Glutamatergic neuron (in vitro differentiated cells): ENCODE measurements around the gene ELL2. TPM values are rescaled to one million over a fixed set of nuclear protein-coding genes. Genes with fewer than 3 reads are reported as not detected.

Source experiments
- DNase-seq: peaks from one replicate; pipeline ENCODE4 v3.0.0; 2022
- H3K27ac Mint-ChIP-seq: one replicate; pipeline ENCODE4 v1.8.0; 2020; ENCODE audit warnings: mild to moderate bottlenecking, mixed read lengths, inconsistent platforms; ENCODE audit not compliant: unreplicated experiment
- H3K27me3 Mint-ChIP-seq: one replicate; pipeline ENCODE4 v1.8.0; 2020; ENCODE audit warnings: mild to moderate bottlenecking, moderate library complexity, mixed read lengths, inconsistent platforms; ENCODE audit not compliant: unreplicated experiment
- H3K36me3 Mint-ChIP-seq: one replicate; pipeline ENCODE4 v1.8.0; 2020; ENCODE audit warnings: mild to moderate bottlenecking, mixed read lengths, inconsistent platforms; ENCODE audit not compliant: unreplicated experiment
- H3K4me1 Mint-ChIP-seq: one replicate; pipeline ENCODE4 v1.8.0; 2020; ENCODE audit warnings: mild to moderate bottlenecking, low read depth, mixed read lengths, inconsistent platforms; ENCODE audit not compliant: unreplicated experiment
- H3K4me3 Mint-ChIP-seq: one replicate; pipeline ENCODE4 v1.8.0; 2020; ENCODE audit warnings: mild to moderate bottlenecking, mixed read lengths, inconsistent platforms; ENCODE audit not compliant: unreplicated experiment
- H3K9me3 Mint-ChIP-seq: one replicate; pipeline ENCODE4 v1.8.0; 2020; ENCODE audit warnings: mild to moderate bottlenecking, moderate library complexity, mixed read lengths, inconsistent platforms; ENCODE audit not compliant: unreplicated experiment
- total RNA-seq: library from RNA; stranded (reverse); fragmentation: NEBNext Ultra II Directional; extraction: Animal tissue kit (Norgen Biotek cat#: 25700); gene quantifications from one replicate; pipeline ENCODE4 v1.2.1, GENCODE V29; 2021; ENCODE audit not compliant: unreplicated experiment
- TF ChIP-seq, protein P1 (sequence below): fragments of 200-600 bp; sonication (generic); IDR thresholded peaks from one replicate; pipeline ENCODE4 v1.5.0; 2021; ENCODE audit not compliant: partially characterized antibody, unreplicated experiment

The ELL2 gene
- total RNA-seq, 1 donor from 2014 or later, result 97.0 TPM

DNA sequence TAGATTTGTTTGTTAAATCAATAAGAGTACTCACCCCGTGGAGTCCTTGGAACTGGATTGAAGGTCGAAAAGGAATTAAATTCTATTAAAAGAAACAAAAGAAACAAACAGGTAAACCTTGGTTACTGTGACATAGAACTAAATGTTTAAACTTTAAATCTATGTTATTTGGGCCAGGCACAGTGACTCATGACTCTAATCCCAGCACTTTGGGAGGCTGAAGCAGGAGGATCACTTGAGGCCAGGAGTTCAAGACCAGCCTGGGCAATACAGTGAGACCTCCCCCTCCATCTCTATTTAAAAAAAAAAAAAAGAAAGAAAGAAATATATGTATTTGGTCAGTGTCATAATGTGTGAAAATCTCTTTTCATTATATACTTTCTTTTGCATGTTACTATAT, 18.7 kb downstream of the ELL2 start:
- H3K9me3 Mint-ChIP-seq, result no peaks in the 10 kb centered on the region
- TF ChIP-seq, protein P1, sequence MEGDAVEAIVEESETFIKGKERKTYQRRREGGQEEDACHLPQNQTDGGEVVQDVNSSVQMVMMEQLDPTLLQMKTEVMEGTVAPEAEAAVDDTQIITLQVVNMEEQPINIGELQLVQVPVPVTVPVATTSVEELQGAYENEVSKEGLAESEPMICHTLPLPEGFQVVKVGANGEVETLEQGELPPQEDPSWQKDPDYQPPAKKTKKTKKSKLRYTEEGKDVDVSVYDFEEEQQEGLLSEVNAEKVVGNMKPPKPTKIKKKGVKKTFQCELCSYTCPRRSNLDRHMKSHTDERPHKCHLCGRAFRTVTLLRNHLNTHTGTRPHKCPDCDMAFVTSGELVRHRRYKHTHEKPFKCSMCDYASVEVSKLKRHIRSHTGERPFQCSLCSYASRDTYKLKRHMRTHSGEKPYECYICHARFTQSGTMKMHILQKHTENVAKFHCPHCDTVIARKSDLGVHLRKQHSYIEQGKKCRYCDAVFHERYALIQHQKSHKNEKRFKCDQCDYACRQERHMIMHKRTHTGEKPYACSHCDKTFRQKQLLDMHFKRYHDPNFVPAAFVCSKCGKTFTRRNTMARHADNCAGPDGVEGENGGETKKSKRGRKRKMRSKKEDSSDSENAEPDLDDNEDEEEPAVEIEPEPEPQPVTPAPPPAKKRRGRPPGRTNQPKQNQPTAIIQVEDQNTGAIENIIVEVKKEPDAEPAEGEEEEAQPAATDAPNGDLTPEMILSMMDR, result no peak
- no peaks in the 10 kb centered on the region for H3K27me3 Mint-ChIP-seq
- H3K36me3 Mint-ChIP-seq, result no peaks in the 10 kb centered on the region
- no peak overlapping the region for H3K4me3 Mint-ChIP-seq
- no peak for DNase-seq
- peaks cover 36% of the 10 kb centered on the region for H3K4me1 Mint-ChIP-seq
- no peak overlapping the region for H3K27ac Mint-ChIP-seq

DNA sequence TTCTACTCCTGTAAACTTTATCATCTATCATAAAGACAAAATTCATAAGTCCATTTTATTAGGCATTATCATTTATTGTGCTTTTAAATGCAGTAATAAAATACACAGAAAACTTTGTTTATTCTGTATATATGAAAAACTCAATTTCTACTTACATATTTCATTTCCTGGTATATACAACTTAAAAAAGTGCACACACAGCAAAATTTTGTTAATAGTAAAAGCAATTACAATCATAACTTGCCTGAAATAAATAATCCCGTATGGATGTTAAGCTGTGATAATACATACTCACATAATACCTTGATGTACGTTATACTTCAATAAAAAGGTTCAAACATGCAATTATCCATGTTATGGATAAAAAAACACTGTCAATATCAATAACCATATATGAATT, 19.2 kb downstream of the ELL2 start:
- TF ChIP-seq, protein P1, result no peak
- H3K4me3 Mint-ChIP-seq, result no peak overlapping the region
- H3K4me1 Mint-ChIP-seq, result peaks cover 36% of the 10 kb centered on the region
- H3K27ac Mint-ChIP-seq, result no peak overlapping the region
- H3K9me3 Mint-ChIP-seq, result no peaks in the 10 kb centered on the region
- no peaks in the 10 kb centered on the region for H3K36me3 Mint-ChIP-seq
- no peaks in the 10 kb centered on the region for H3K27me3 Mint-ChIP-seq
- no peak for DNase-seq

DNA sequence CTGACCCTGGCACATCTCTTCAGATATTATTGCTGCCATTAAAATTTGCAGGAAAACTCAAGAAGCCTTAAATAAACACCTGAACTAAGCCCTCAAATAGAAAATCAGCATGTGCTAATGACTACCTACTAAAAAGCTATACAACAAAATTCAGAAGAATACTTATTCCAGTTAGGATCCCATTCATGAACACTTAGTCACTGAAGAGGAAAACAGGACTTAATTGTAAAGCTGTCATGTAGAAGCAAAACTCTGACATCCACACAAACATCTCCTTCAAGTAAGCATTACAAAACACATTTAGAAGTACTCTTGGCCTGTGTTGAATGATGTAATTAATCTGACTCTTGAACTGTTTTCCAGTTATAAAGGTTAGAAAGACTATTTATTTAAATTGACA, 19.9 kb downstream of the ELL2 start:
- Mint-ChIP-seq H3K4me3 (no peak overlapping the region), H3K9me3 (no peaks in the 10 kb centered on the region), H3K27ac (peak overlapping the region; percentile 36)

DNA sequence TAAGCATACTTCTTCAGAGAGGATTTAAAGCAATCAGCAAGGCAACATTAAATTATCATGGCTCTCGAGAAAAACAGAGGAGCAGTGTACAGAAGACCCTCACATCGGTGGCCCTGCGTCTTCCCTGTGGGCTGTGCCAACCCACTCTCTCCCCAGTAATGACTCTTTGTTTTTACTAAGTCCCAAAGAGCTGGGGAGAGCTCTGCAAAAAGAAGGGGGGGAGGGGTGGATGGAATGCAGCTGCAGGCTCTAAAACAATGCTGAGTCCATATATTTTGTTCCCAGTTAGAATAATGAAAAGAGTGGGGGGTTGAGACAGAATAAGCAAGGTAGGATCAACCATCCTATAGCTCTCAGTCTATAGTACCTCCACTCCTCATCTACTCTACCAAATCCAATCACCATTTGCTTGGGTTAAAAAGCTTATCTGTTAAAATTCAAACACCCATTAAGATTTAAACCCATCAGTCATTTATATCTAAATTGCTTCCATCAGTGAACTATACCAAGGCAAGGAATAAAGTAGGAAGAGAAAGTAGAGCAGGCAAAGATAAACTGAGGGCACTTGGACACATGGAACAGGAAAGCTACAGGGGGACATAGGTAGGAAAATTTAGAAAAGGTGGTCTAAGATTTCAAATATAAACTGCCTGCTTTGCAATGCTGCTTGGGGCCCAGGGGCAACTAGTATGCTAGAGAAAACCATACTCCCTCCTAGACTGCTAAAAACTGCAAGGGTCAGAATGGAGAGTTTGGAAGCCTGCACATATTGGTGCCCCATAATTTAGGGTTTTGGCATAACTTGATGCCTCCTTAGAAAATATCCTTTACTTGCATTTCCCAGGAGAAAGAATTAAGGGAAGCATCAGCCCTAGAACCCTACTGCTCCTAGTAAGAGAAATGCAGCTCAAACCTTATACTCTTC, 20.6 kb downstream of the ELL2 start:
- Mint-ChIP-seq H3K4me1 (peaks cover 31% of the 10 kb centered on the region), H3K9me3 (no peaks in the 10 kb centered on the region), H3K27me3 (no peaks in the 10 kb centered on the region), H3K36me3 (no peaks in the 10 kb centered on the region), H3K4me3 (peak overlapping the region; percentile 30), H3K27ac (peak overlapping the region; percentile 48)
- TF ChIP-seq, protein P1, result no peak
- DNase-seq, result peak; percentile 19

More for the DNA sequence above, 19.9 kb downstream of the ELL2 start:
- Mint-ChIP-seq H3K36me3 (no peaks in the 10 kb centered on the region), H3K4me1 (peaks cover 36% of the 10 kb centered on the region), H3K27me3 (no peaks in the 10 kb centered on the region)
- TF ChIP-seq, protein P1, result no peak
- no peak for DNase-seq

DNA sequence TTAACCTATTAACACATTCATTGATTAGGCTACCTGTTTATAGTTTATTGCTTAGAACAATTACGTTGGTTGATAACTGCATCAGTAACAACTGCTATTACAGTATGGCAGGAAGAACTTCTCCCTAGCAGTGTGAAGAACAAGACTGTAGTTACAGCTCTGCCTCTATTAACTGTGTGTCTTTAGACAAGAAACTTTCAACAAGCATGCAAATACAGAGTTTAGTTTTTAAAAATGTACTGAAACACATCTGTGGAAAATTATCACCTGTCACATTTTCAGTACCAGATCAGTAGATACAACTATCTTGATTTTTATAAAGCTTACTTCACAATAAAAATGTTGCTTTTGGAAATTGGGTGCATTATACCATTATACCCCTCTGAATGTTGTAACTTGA, 22.2 kb downstream of the ELL2 start:
- Mint-ChIP-seq H3K27ac (no peak overlapping the region), H3K4me3 (no peak overlapping the region), H3K36me3 (peaks cover 4% of the 10 kb centered on the region), H3K9me3 (no peaks in the 10 kb centered on the region), H3K27me3 (no peaks in the 10 kb centered on the region), H3K4me1 (peaks cover 17% of the 10 kb centered on the region)
- DNase-seq, result no peak
- TF ChIP-seq, protein P1, result no peak
